HL-60/S4 (cell line): ENCODE results near the gene AXIN1.
"Not testable (repeated sequence)": the region's sequence is repeated elsewhere in the genome, so short reads cannot be mapped to it uniquely, and the experiment has no call there.

Experiments used
- in situ Hi-C: fragments of 300-500 bp; cut with MboI; formaldehyde crosslinking; loops from 2 replicates; pipeline ENCODE4 v1.14.3; 2022; ENCODE audit warnings: low sequenced_read_pairs

Gene AXIN1

DNA sequence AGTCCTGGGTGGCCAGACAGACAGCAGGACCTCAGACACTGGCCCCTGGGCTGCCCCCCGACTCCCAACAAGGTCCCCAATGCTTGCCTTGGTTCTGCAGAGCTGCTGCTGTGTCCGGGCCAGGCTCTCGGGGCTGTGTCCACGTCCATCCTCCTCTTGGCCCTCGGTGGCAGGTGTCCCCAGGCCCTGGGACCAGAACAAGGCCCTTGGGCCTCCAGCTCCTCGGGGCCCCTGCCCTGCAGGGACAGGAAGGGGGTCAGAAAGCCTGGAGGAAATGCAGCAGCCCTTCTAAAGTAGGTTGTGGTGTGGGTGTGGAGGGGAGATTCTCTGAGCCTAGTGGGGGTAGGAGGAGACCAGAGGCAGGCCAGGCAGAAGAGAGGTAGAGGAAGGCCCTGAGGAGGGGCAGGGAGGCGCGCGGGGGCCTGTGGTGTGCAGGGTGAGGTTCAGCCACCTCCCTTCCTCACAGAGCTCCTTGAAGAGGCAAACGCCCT, 2.5 kb upstream of the AXIN1 start:
- in situ Hi-C loops, result no loop called here

DNA sequence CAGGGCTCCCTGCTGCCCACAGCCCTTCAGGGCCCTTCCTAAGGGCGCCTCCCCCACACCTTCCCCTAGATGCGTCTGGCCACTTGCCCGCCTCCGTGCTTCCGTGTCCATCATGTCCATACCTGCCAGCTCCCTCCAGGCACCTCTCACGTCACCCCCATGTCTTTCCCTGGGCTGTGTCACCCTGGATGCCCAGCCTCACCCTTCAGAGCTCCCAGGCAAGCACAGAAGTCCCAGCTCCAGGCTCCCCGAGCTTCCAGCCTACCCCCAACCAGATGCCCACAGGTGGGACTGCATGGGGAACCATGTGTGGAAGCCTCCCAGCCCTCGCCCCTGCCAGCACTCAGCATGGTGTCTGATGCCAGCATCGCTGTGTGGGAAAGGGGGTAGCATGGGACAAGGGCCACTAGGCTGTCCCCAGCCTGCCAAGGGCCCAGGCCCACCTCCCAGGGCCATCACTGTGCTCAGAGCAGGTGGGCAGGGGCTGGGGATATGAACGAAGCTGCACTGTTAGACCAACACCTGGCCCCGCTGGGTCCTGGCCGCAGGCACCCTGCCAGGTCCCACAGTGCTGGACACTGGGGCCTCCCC, 1.9 kb upstream of the AXIN1 start:
- in situ Hi-C loops, result no loop called here

DNA sequence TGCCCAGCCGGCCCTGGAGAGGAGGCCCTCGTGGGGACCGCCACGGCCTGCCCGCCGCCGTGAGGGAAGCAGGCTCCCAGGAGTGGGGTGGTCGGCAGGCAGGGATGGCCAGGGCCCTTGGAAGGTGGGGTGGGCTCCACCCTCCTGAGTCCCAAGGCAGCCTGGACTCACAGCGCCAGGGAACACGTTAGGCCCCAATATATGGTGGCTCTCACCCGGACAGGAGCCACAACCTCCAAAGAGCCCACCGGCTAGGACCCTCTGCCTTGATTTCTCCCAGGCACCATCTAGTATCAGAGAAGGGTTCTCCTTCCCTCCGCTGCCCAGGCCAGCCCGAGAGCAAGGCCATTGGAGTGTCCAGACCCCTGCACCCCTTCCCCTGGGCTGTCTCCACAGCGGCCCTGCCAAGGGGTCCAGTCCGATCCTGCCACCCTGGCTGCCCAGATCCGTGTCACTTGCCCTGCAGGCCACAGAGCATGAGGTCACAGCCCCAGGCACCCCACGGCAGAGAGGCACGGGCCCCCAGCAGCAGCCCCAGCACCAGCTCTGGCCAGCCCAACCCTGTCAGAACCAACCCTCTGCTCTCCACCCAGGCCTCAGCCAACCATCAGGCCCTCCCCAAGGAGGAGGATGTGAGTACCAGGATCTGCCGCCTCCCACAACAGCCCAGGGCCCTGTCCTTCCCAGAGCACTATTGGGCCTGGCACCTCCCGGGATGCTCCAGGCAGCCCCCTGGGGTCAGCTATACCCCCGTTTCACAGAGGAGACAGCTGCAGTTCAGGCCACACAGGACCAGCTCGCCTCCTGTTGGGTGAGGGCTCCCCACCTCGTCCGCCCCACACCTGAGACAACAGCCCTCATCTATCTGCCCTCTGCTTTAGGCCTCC, 1.1 kb upstream of the AXIN1 start:
- in situ Hi-C loops, result no loop called here

DNA sequence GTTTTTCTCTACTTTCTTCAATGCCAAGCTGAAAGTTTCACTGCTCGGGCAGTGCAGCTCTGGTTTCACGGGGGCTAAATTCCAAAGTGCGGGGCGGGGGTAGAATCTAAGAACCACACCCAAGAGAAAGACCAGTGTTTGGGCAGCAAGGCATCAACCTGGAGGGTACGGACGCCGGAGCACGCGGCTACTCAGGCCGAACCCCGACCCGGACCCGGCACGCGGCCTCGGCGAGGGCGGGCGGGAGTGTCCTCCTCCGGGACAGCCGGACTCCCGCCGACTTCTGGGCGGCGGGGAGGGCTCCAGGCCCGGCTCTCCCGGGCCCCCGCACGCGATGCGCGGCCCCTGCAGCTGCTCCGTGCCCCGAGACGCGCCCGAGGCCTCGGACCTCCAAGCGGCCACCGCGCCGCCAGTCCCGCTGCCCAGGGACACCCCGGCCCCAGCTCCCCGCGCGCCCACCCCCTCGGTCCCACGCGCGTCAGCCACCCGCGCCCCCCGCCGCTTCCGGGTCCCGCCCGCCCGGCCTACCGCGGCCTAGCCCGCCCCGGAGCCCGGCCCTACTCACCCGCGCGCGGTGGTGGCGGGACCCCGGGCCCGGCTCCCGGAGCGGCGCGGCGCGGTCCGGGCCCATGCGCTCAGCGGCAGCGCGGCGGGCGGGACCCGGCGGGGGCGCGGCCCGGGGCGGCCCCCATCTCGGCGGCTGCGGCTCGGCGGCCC, 561 bp downstream of the AXIN1 start:
- in situ Hi-C loops, result no loop called here

DNA sequence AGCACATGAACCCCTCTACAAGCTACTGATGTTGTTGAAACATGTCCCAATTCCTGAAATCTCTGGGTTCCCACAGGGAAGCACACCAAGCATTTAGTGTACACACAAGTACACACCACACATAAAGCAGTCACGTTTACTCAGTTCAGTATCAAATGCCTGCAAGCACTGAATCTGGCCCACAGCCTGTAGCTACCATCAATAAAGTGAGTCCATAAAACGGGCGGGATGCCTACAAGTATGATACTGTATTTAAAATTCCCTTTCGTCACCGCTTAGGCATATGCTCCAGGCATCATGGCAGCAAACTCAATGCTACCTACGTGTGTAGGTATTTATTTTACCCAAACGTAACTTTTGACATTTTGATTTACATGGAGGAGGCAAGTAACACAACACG, 2.3 kb downstream of the AXIN1 start:
- in situ Hi-C loops, result no loop called here

DNA sequence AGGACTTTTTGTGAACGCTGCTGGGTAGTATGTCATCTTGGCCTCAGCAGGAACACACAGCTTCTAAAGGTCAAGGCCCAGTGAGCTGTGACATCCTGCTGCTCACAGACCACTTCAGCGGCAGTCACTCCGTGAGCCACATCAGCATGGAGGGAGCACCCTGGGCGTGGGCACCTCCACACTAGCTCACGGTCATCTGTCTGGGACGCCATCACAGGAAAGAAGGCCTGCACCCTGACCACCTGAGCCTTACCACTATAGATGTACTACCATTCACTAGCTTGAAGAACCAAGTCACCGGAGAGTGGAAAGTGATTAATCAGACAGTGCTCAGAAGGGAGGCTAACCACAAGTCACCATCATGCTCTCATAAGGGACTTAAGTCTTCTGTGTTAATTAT, 3.3 kb downstream of the AXIN1 start:
- in situ Hi-C loops, result no loop called here

DNA sequence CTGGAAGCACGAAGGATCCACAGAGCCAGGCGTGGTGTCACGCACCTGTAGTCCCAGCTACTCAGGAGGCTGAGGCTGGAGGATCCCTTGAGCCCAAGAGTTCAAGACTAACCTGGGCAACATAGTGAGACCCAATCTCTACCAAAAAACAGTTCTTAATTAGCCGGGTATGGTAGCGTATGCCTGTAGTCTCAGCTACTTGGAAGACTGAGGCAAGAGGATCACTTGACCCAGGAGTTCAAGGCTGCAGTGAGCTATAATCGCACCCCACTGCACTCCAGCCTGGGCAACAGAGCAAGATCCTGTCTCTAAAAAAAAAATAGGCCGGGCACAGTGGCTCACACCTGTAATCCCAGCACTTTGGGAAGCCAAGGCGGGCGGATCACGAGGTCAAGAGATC, 4.0 kb downstream of the AXIN1 start:
- in situ Hi-C loops, result not testable (repeated sequence)

DNA sequence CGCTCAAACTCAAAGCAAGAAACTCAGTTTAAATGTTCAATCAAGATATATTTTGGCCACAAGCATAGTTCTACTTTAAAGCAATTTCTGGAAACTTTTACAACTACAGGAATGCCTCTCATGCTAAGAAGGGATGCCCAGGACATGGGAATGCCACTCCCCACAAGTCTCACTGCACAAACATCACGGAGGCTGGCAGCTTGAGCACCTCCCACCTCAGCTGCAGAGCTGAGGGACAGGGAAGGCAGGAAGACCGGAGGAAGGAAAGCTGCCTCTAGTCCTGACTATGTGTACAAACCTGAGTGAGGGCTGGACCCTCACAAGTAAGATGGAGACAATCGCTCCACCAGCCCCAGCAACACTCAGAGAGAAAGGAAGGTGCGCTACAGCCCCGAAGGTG, 5.3 kb downstream of the AXIN1 start:
- in situ Hi-C loops, result no loop called here

DNA sequence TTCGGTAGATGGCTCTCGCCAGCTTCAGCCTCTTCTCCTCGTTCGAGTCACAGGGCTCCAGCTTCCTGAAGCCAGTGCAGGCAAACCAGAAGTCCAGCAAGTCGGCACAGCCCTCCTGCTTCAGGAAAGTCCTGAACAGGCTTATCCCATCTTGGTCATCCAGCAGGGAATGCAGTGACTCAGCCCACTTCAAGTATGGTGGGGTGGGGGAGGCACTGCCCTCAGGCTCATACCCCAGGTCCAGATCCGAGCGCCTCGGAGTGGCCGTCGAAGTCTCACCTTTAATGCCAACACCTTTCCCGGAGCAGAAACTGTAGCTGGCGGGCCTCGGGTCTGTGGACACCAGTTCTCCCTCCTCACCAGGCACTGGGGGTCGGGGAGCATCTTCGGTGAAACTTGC, 5.9 kb downstream of the AXIN1 start:
- in situ Hi-C loops, result no loop called here

DNA sequence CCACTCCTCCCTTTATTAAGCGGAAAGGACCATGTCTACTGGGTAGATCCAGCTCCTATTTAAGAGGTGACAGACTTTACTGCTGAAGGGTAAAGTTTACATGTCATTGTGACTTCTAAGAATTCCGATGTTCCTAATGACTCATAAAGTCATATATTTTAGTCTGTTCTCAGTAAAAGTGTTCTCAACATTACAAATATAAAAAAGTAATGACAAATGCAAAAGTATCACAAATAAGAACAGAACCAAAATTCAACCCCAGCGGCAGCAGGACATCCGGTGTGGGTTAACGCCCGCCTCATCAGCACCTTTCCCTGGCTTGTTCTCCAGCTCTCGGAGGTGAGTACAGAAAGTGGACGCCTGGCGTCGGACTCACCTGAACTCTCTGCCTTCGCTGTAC, 6.8 kb downstream of the AXIN1 start:
- in situ Hi-C loops, result no loop called here

DNA sequence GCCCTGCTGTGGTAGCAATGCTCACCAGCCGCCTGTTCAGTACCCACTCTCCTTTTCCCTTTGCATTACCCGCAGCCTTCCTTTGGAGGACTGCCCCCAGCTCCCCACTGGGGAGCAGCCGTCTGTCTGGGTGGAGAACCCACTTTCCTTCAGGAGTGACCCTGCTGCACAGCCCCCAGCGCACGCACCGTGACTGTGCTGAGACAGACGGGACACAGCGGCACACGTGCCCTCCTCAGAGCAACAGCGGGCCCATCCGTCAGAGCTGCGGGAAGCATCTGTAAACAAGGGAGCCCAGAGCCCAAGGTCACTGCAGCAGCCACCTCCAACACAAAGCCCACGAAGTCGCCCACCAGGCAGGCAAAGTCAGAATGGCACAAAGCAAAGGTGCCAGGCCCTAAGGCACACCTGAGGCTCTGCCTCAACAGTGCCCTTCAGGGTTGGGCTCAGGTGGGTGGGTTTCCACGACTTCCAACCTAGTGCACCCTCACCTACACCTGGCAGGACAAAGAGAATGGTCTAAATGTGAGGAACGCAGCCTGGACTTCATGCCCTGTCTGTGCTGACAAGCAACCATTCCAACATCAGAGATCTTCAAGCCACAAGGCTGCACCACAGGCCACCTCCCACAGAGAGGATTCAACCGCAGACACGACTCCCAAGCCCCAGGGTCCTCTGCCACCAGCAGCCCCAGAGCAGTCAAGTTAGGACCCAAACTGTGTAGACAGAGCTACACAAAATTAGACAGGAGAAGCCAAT, 9.9 kb downstream of the AXIN1 start:
- in situ Hi-C loops, result no loop called here

DNA sequence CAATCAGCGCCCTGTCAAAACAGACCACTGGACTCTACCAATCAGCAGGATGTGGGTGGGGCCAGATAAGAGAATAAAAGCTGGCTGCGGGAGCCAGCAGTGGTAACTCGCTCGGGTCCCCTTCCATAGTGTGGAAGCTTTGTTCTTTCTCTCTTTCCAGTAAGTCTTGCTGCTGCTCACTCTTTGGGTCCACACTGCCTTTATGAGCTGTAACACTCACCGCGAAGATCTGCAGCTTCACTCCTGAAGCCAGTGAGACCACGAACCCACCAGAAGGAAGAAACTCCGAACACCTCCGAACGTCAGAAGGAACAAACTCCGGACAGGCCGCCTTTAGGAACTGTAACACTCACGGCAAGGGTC, 10.6 kb downstream of the AXIN1 start:
- in situ Hi-C loops, result not testable (repeated sequence)

DNA sequence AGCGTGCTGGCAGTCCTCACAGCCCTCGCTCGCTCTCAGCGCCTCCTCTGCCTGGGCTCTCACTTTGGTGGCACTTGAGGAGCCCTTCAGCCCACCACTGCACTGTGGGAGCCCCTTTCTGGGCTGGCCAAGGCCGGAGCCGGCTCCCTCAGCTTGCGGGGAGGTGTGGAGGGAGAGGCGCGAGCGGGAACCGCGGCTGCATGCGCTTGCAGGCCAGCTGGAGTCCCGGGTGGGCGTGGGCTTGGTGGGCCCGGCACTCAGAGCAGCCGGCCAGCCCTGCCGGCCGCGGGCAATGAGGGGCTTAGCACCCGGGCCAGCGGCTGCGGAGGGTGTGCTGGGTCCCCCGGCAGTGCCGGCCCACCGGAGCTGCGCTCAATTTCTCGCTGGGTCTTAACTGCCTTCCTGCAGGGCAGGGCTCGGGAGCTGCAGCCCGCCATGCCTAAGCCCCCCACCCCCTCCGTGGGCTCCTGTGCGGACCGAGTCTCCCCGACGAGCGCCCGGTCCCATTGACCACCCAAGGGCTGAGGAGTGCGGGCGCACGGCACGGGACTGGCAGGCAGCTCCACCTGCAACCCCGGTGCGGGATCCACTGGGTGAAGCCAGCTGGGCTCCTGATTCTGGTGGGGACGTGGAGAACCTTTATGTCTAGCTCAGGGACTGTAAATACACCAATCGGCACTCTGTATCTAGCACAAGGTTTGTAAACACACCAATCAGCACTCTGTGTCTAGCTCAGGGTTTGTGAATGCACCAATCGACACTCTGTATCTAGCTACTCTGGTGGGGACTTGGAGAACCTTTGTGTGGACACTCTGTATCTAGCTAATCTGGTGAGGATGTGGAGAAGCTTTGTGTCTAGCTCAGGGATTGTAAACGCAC, 11.2 kb downstream of the AXIN1 start:
- in situ Hi-C loops, result not testable (repeated sequence)

DNA sequence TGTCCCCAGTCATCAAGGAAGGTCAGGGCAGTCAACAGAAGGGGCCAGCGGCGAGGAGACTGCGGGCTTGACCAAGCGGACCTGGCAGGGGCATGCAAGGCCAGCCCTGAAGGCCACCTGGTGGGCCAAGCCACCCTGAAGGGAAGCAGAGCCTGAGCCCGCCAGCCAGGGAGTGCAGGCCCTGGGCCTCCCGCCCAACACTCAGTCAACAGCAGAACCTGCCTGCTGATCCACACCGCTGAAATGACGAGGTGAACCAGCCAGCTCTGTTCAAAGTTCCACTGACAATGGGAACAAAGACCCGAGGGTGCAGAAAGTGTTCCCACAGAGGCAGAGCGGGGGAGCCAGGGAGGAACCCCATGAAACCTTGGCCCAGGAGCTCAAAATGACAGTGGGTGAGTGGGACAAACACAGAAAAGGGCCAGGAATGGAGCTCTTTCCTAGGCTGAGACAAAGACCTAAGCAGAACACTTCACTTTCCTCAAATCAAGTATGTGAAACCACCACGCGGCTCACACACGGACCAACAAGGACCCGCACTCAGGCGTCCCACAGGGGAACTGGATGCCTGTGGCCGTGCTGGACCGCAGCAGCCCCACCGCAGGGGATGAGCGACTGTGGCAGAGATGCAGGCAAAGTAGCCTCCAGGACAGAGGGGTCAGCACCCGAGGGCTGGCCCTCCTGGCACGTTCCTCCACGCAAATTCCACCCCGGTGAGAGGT, 12.0 kb downstream of the AXIN1 start:
- in situ Hi-C loops, result no loop called here

DNA sequence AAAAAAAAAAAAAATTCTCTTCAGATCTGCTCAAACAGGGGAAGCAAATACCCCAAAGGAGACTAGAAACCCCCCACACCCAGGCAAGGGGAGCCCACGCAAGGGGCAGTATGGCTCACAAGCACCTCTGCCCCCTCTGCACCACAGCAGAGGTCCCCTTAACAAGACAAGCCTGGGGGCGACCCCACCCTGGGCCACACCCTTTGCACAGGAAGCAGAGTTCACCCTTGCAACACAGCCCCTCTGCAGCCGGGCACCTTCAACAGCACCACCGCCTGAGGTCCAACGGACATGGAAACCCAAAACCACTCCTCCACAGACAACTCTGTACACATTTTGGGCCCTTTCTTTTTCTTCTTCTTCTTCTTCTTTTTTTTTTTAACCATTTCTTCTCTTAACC, 12.8 kb downstream of the AXIN1 start:
- in situ Hi-C loops, result no loop called here

DNA sequence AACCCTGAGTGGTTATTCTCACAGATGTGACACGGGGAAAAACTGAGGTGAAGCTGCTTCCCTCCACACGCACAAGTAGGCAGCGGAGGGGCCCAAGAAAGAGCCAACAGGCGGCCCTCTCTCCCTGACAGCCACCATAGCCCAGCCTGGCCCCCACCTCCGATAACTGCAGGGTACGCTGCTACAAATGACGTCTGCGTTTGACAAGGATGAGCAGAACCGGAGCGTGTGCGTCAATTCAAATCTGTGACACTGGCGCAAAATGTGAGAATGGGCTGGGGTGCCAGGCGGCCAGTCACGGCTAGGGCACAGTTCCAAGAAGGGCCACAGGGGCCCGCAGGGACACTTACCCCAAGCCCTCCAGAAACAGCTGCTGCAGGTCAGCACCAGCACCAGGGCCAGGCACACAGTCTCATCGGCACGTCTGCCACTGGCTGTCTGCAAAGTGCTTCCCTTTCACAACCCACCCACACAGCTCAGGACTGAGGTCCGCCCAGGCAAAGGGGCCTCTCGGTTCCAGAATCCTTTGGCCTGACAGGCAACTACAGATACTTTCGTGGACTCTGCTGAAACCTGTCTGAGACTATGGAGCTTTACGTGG, 14.4 kb downstream of the AXIN1 start:
- in situ Hi-C loops, result no loop called here

DNA sequence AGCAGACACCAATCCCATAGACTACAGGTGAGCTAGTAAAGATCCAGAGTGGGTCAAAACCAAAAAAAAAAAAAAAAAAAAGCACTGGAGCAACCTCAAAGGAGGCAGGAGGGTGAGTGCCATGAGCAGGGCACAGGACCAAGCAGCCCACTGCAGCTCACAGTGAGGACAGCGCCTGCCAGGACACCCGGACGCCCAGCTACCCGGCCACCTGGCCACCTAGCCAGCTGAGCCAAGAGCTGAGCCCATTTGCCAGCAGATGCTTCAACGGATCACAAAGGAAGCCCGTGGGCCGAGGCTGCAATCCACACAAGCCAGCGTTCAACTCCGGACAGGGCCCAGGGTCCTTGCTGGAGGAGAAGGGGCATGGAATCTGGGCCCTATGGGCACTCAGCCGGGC, 15.1 kb downstream of the AXIN1 start:
- in situ Hi-C loops, result no loop called here

DNA sequence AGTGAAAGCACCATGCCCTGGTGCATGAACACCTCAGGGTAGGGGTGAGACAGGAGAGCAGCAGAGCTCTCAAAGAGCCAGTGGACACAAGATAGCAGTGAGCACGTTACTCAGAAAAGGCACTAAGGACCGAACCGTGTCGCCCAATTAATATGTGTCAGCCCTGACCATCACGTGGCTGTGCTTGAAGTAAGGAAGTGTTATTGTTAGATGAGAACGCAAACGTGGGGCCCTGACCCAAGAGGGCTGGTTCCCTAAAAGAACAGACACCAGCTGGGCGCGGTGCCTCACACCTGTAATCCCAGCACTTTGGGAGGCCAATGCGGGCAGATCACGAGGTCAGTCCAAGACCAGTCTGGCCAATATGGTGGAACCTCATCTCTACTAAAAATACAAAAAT, 16.3 kb downstream of the AXIN1 start:
- in situ Hi-C loops, result no loop called here
